H9 (cell line): ENCODE measurements around the gene CLTCL1. TPM values are rescaled to one million over a fixed set of nuclear protein-coding genes. Genes with fewer than 3 reads are reported as not detected.

ENCODE experiments used
- DNase-seq: peaks from one replicate; pipeline ENCODE4 v3.0.0-alpha.2; 2017
- H2AFZ ChIP-seq: one replicate; pipeline ENCODE4 v1.6.1; 2013; ENCODE audit warnings: mild to moderate bottlenecking, low read length, control low read depth, moderate library complexity
- H2AK5ac ChIP-seq: 2 replicates; pipeline ENCODE4 v1.6.1; 2013; ENCODE audit warnings: low read length, control low read depth, mixed read lengths; ENCODE audit not compliant: insufficient read length
- H2BK120ac ChIP-seq: one replicate; pipeline ENCODE4 v1.6.1; 2013; ENCODE audit warnings: low read depth, mild to moderate bottlenecking, low read length, control low read depth, inconsistent platforms; ENCODE audit not compliant: poor library complexity, severe bottlenecking
- H2BK12ac ChIP-seq: 2 replicates; pipeline ENCODE4 v1.6.1; 2013; ENCODE audit warnings: low read length, control low read depth, mixed read lengths, low read depth; ENCODE audit not compliant: insufficient read length
- H2BK15ac ChIP-seq: 2 replicates; pipeline ENCODE4 v1.6.1; 2013; ENCODE audit warnings: low read depth, low read length, control low read depth
- H2BK20ac ChIP-seq: one replicate; pipeline ENCODE4 v1.6.1; 2013; ENCODE audit warnings: low read depth, mild to moderate bottlenecking, low read length, control low read depth, inconsistent platforms; ENCODE audit not compliant: poor library complexity, severe bottlenecking
- H2BK5ac ChIP-seq: 2 replicates; pipeline ENCODE4 v1.6.1; 2013; ENCODE audit warnings: low read length, control low read depth, mixed read lengths; ENCODE audit not compliant: insufficient read length
- H3K14ac ChIP-seq: 2 replicates; pipeline ENCODE4 v1.6.1; 2013; ENCODE audit warnings: low read length, control low read depth; ENCODE audit not compliant: insufficient read depth
- H3K18ac ChIP-seq: 2 replicates; pipeline ENCODE4 v1.6.1; 2013; ENCODE audit warnings: low read depth, mild to moderate bottlenecking, mixed read lengths, low read length, control low read depth; ENCODE audit not compliant: insufficient read length
- H3K23ac ChIP-seq: 2 replicates; pipeline ENCODE4 v1.6.1; 2013; ENCODE audit warnings: low read length, control low read depth, mixed read lengths, low read depth; ENCODE audit not compliant: insufficient read length
- H3K23me2 ChIP-seq: 2 replicates; pipeline ENCODE4 v1.6.1; 2013; ENCODE audit warnings: low read depth, mild to moderate bottlenecking, mixed read lengths, low read length, control low read depth; ENCODE audit not compliant: insufficient read length, poor library complexity, severe bottlenecking
- H3K27ac ChIP-seq: 2 replicates; pipeline ENCODE4 v1.5.1; 2013; ENCODE audit warnings: low read length, control low read depth, mixed read lengths, low read depth; ENCODE audit not compliant: insufficient read length
- H3K27me3 ChIP-seq: 2 replicates; pipeline ENCODE4 v1.6.1; 2013; ENCODE audit warnings: low read length, control low read depth, inconsistent platforms; ENCODE audit not compliant: insufficient read depth
- H3K4ac ChIP-seq: 2 replicates; pipeline ENCODE4 v1.6.1; 2013; ENCODE audit warnings: low read depth, mild to moderate bottlenecking, control low read depth, inconsistent platforms, low read length, moderate library complexity
- H3K4me1 ChIP-seq: 2 replicates; pipeline ENCODE4 v1.6.1; 2013; ENCODE audit warnings: low read length, control low read depth, inconsistent platforms; ENCODE audit not compliant: insufficient read depth
- H3K4me2 ChIP-seq: 2 replicates; pipeline ENCODE4 v1.6.1; 2013; ENCODE audit warnings: low read length, control low read depth, mixed read lengths; ENCODE audit not compliant: insufficient read length, insufficient read depth
- H3K56ac ChIP-seq: 2 replicates; pipeline ENCODE4 v1.6.1; 2013; ENCODE audit warnings: low read depth, mild to moderate bottlenecking, mixed read lengths, low read length, control low read depth; ENCODE audit not compliant: insufficient read length
- H3K79me1 ChIP-seq: 2 replicates; pipeline ENCODE4 v1.6.1; 2013; ENCODE audit warnings: low read depth, mild to moderate bottlenecking, moderate library complexity, low read length, control low read depth, inconsistent platforms; ENCODE audit not compliant: insufficient read depth, poor library complexity, severe bottlenecking
- H3K79me2 ChIP-seq: 2 replicates; pipeline ENCODE4 v1.6.1; 2013; ENCODE audit warnings: low read length, control low read depth, inconsistent platforms; ENCODE audit not compliant: insufficient read depth
- H3K9ac ChIP-seq: 2 replicates; pipeline ENCODE4 v1.6.1; 2013; ENCODE audit warnings: low read length, control low read depth, mixed read lengths; ENCODE audit not compliant: insufficient read length; ENCODE audit errors: extremely low read depth
- H3K9me3 ChIP-seq: one replicate; pipeline ENCODE4 v1.6.1; 2013; ENCODE audit warnings: low read depth, low read length, inconsistent platforms; ENCODE audit not compliant: control insufficient read depth
- H3T11ph ChIP-seq: one replicate; pipeline ENCODE4 v1.6.1; 2013; ENCODE audit warnings: mild to moderate bottlenecking, low read length, control low read depth, inconsistent platforms
- H4K20me1 ChIP-seq: one replicate; pipeline ENCODE4 v1.6.1; 2013; ENCODE audit not compliant: control insufficient read depth, insufficient read length, insufficient read depth
- H4K5ac ChIP-seq: 2 replicates; pipeline ENCODE4 v1.6.1; 2013; ENCODE audit warnings: low read depth, mild to moderate bottlenecking, mixed read lengths, low read length, control low read depth; ENCODE audit not compliant: insufficient read length
- H4K8ac ChIP-seq: replicated peaks from 2 replicates; pipeline ENCODE4 v1.6.1; 2013; ENCODE audit warnings: low read length, control low read depth, mixed read lengths, low read depth; ENCODE audit not compliant: insufficient read length
- H4K91ac ChIP-seq: 2 replicates; pipeline ENCODE4 v1.6.1; 2013; ENCODE audit warnings: low read depth, mild to moderate bottlenecking, moderate library complexity, mixed read lengths, low read length, control low read depth; ENCODE audit not compliant: insufficient read length
- H3K27ac Mint-ChIP-seq, 3 experiments: 2 replicates in 2 of 3; 3 replicates in 1 of 3; pipeline ENCODE4 v1.8.0; 2020 to 2021; ENCODE audit warnings: mixed read lengths in 3 of 3, mild to moderate bottlenecking in 1 of 3, moderate library complexity in 1 of 3
- H3K27me3 Mint-ChIP-seq: 2 replicates; pipeline ENCODE4 v1.8.0; 2021; ENCODE audit warnings: low read depth, mild to moderate bottlenecking, moderate library complexity, mixed read lengths
- H3K36me3 Mint-ChIP-seq, 3 experiments: 2 replicates in 2 of 3; 3 replicates in 1 of 3; pipeline ENCODE4 v1.8.0; 2020 to 2021; ENCODE audit warnings: low read depth in 3 of 3, mixed read lengths in 3 of 3; ENCODE audit not compliant: insufficient read depth in 1 of 3
- H3K4me1 Mint-ChIP-seq, 2 experiments: 2 replicates each; pipeline ENCODE4 v1.8.0; 2020; ENCODE audit warnings: mixed read lengths in 2 of 2
- H3K4me3 Mint-ChIP-seq, 2 experiments: 2 replicates in 1 of 2; 3 replicates in 1 of 2; pipeline ENCODE4 v1.8.0; 2020 to 2021; ENCODE audit warnings: mild to moderate bottlenecking in 2 of 2, mixed read lengths in 2 of 2, moderate library complexity in 1 of 2
- H3K9me3 Mint-ChIP-seq, 2 experiments: 2 replicates in 1 of 2; 3 replicates in 1 of 2; pipeline ENCODE4 v1.8.0; 2020; ENCODE audit warnings: mild to moderate bottlenecking in 2 of 2, mixed read lengths in 2 of 2, moderate library complexity in 1 of 2
- WGBS: extraction: QIAGEN DNeasy Blood & Tissue Kit; methylation state at CpG from one replicate; pipeline ENCODE4 v1.1.7; 2013; ENCODE audit warnings: missing lambda C conversion rate, low lambda C conversion rate, mixed read lengths; ENCODE audit not compliant: insufficient read length; ENCODE audit errors: extremely low coverage; 5-methylcytosine and 5-hydroxymethylcytosine counted together
- total RNA-seq: library from RNA; stranded (reverse); gene quantifications from 2 replicates; pipeline ENCODE4 v1.2.1, GENCODE V29; 2021
- TF ChIP-seq, protein P1 (sequence below): fragments of 200-600 bp; sonication (generic); conservative IDR thresholded peaks from 3 replicates; pipeline ENCODE4 v1.8.0; 2021; ENCODE audit warnings: antibody characterized with exemption, mild to moderate bottlenecking

CLTCL1 gene
- total RNA-seq, 1 experiment from 2014 or later: 11.1 TPM

DNA sequence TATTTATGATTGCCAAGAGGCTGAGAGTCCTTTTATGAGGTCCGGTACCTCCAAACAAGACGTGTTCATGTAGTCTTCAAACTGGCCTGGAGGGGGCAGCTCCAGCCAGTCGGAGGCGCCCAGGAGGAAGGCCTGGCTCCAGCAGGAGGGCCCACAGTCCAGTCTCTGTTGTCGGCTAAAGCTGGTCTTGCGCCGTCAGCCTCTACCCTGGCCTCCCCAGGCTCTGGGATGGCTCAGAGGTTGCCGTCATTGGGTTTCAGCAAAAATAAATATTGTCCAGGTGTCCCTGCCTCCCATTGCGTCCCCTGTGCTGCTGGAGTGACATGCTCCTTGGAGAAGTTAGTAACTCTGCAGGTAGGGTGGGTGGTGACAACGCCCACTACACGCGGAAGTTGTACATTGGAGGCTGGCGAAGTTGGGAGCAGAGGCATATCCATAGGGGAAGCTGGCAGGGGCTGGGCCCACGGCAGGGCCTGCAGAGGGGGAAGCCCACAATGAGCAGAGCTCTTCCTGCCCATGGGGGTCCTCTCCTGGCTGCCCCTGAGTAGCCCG is 111.9 kb downstream of the CLTCL1 start:
- H4K91ac ChIP-seq: no peak overlapping the region
- H3K27ac ChIP-seq: no peak overlapping the region
- no CpG with 5 or more reads among the region's 15 CpGs for WGBS
- no peak overlapping the region for H4K8ac ChIP-seq
- no peak overlapping the region for H3T11ph ChIP-seq
- H3K79me1 ChIP-seq: no peaks in the 10 kb centered on the region
- H3K56ac ChIP-seq: no peak overlapping the region
- peaks cover 0 to 15% (median 5%) of the 10 kb centered on the region in 3 experiments; a peak in 4 of 7 replicates for H3K36me3 Mint-ChIP-seq
- no peak overlapping the region for H2BK120ac ChIP-seq
- H2BK20ac ChIP-seq: no peak overlapping the region
- H3K4me2 ChIP-seq: peak overlapping the region; percentile 44
- TF ChIP-seq, protein P1, sequence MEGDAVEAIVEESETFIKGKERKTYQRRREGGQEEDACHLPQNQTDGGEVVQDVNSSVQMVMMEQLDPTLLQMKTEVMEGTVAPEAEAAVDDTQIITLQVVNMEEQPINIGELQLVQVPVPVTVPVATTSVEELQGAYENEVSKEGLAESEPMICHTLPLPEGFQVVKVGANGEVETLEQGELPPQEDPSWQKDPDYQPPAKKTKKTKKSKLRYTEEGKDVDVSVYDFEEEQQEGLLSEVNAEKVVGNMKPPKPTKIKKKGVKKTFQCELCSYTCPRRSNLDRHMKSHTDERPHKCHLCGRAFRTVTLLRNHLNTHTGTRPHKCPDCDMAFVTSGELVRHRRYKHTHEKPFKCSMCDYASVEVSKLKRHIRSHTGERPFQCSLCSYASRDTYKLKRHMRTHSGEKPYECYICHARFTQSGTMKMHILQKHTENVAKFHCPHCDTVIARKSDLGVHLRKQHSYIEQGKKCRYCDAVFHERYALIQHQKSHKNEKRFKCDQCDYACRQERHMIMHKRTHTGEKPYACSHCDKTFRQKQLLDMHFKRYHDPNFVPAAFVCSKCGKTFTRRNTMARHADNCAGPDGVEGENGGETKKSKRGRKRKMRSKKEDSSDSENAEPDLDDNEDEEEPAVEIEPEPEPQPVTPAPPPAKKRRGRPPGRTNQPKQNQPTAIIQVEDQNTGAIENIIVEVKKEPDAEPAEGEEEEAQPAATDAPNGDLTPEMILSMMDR: peak; percentile 84
- no peak overlapping the region for H2BK15ac ChIP-seq
- H3K9me3 Mint-ChIP-seq: no peaks in the 10 kb centered on the region
- DNase-seq: peak; percentile 88
- peaks cover 5% of the 10 kb centered on the region for H3K23me2 ChIP-seq
- peaks cover 26 to 27% of the 10 kb centered on the region in 2 experiments for H3K4me1 Mint-ChIP-seq
- H2AK5ac ChIP-seq: no peak overlapping the region
- no peak overlapping the region for H3K9ac ChIP-seq
- no peak overlapping the region for H3K18ac ChIP-seq
- no peaks in the 10 kb centered on the region for H3K27me3 Mint-ChIP-seq
- H3K4me3 Mint-ChIP-seq: peak overlapping the region; percentile 70 to 85
- no peaks in the 10 kb centered on the region; the same call in 1 of the 2 replicates for H3K4me1 ChIP-seq
- H3K23ac ChIP-seq: no peak overlapping the region
- H4K5ac ChIP-seq: no peak overlapping the region
- peak overlapping the region in 2 of 3 experiments; percentile 29 to 88; a peak in 3 of 7 replicates for H3K27ac Mint-ChIP-seq
- no peak overlapping the region for H2BK5ac ChIP-seq
- no peaks in the 10 kb centered on the region for H3K79me2 ChIP-seq
- no peaks in the 10 kb centered on the region for H3K9me3 ChIP-seq
- no peak overlapping the region for H2AFZ ChIP-seq
- no peaks in the 10 kb centered on the region for H3K27me3 ChIP-seq
- H2BK12ac ChIP-seq: no peak overlapping the region
- H3K4ac ChIP-seq: no peak overlapping the region
- no peak overlapping the region for H3K14ac ChIP-seq
- H4K20me1 ChIP-seq: peaks cover 2% of the 10 kb centered on the region
